ENCODE results near the gene KIAA0232.
A peak's percentile ranks its signal among the peaks of the same experiment; 100 is the strongest.

GRCh38 chr4:6907658-6908191, 125.2 kb downstream of the KIAA0232 start:
- no peak for TF ChIP-seq YY1 (IDR thresholded peaks at IDR 0.05; ENCODE audit: low read depth)
- TF ChIP-seq EGR1 (IDR thresholded peaks at IDR 0.05), result no peak
- TF ChIP-seq TCF12 (IDR thresholded peaks at IDR 0.05; ENCODE audit: low read depth), result no peak
- no peak for TF ChIP-seq TEAD4 (IDR thresholded peaks at IDR 0.05)
- no peak for TF ChIP-seq EP300 (IDR thresholded peaks at IDR 0.05; ENCODE audit: borderline replicate concordance)
- TF ChIP-seq MAX (IDR thresholded peaks at IDR 0.05), result no peak
- TF ChIP-seq, protein P1, sequence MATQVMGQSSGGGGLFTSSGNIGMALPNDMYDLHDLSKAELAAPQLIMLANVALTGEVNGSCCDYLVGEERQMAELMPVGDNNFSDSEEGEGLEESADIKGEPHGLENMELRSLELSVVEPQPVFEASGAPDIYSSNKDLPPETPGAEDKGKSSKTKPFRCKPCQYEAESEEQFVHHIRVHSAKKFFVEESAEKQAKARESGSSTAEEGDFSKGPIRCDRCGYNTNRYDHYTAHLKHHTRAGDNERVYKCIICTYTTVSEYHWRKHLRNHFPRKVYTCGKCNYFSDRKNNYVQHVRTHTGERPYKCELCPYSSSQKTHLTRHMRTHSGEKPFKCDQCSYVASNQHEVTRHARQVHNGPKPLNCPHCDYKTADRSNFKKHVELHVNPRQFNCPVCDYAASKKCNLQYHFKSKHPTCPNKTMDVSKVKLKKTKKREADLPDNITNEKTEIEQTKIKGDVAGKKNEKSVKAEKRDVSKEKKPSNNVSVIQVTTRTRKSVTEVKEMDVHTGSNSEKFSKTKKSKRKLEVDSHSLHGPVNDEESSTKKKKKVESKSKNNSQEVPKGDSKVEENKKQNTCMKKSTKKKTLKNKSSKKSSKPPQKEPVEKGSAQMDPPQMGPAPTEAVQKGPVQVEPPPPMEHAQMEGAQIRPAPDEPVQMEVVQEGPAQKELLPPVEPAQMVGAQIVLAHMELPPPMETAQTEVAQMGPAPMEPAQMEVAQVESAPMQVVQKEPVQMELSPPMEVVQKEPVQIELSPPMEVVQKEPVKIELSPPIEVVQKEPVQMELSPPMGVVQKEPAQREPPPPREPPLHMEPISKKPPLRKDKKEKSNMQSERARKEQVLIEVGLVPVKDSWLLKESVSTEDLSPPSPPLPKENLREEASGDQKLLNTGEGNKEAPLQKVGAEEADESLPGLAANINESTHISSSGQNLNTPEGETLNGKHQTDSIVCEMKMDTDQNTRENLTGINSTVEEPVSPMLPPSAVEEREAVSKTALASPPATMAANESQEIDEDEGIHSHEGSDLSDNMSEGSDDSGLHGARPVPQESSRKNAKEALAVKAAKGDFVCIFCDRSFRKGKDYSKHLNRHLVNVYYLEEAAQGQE (IDR thresholded peaks at IDR 0.05; ENCODE audit: low read depth), result no peak
- no peak for TF ChIP-seq NFIC (IDR thresholded peaks at IDR 0.05)
- no peak for TF ChIP-seq USF1 (IDR thresholded peaks at IDR 0.05)
- no peak for TF ChIP-seq FOXM1 (IDR thresholded peaks at IDR 0.05; ENCODE audit: borderline replicate concordance, low read depth)
- TF ChIP-seq CEBPB (IDR thresholded peaks at IDR 0.05), result no peak
- no peak for TF ChIP-seq CREB1 (IDR thresholded peaks at IDR 0.05; ENCODE audit: low read depth)
- no peak for TF ChIP-seq TAF1 (IDR thresholded peaks at IDR 0.05; ENCODE audit: low read depth)
- peak; percentile 48; the same call in 1 of the 2 replicates for TF ChIP-seq RAD21 (IDR thresholded peaks at IDR 0.05; ENCODE audit: low read depth)
